GM12873 (cell line): ENCODE measurements around the gene RBM19.

Experiments
- TF ChIP-seq, protein P1 (sequence below): IDR thresholded peaks from 2 replicates; pipeline ENCODE4 v1.5.1; 2012; ENCODE audit warnings: low read depth, mild to moderate bottlenecking, moderate library complexity, low read length, control low read depth; ENCODE audit not compliant: insufficient read depth; ENCODE audit errors: missing control alignments

Gene RBM19

DNA sequence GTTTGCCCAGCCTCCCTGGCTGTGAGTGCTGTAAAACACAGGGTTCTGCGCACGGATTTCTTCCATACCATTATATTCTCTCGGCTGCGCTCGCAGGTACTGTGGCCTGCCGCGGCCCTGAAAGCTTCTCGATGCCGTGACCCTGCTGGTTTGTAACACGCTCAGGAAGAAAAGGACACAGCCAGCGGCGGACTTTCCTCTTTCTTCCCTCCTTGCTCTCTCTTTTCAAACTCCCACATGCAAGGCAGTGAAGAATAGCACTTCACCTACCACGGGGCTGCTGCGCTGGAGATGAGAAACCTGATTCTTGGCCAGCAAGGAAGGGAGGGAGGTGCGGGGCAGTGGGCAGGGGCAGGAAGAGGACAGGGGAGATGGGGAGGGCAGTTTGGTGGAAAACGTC is 130.2 kb downstream of the RBM19 start:
- TF ChIP-seq, protein P1, sequence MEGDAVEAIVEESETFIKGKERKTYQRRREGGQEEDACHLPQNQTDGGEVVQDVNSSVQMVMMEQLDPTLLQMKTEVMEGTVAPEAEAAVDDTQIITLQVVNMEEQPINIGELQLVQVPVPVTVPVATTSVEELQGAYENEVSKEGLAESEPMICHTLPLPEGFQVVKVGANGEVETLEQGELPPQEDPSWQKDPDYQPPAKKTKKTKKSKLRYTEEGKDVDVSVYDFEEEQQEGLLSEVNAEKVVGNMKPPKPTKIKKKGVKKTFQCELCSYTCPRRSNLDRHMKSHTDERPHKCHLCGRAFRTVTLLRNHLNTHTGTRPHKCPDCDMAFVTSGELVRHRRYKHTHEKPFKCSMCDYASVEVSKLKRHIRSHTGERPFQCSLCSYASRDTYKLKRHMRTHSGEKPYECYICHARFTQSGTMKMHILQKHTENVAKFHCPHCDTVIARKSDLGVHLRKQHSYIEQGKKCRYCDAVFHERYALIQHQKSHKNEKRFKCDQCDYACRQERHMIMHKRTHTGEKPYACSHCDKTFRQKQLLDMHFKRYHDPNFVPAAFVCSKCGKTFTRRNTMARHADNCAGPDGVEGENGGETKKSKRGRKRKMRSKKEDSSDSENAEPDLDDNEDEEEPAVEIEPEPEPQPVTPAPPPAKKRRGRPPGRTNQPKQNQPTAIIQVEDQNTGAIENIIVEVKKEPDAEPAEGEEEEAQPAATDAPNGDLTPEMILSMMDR = no peak

GRCh38 chr12:113835433-113835832 is 130.7 kb downstream of the RBM19 start:
- TF ChIP-seq, protein P1 = no peak

DNA sequence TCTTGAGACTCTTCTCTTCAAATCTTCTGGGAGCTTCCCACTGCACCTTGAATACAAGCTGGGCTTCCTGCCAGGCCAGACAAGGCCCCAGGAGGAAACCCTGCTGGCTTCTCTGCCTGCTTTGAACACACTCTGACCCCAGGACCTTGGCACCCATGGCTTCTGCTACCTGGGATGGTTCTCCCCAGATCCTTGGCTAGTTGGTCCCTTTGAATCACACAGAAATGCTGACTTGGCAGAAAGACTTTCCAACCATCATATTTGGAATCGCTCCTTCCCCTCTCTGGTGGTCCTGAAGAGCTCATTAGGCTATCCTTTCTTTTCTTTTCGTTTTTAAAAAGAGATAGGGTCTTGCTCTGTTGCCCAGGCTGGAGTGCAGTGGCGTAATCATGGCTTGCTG is 132.7 kb downstream of the RBM19 start:
- TF ChIP-seq, protein P1 = no peak

- TF ChIP-seq, protein P1 = no peak
Observed at GRCh38 chr12:113831476-113831875, 134.6 kb downstream of the RBM19 start.

DNA sequence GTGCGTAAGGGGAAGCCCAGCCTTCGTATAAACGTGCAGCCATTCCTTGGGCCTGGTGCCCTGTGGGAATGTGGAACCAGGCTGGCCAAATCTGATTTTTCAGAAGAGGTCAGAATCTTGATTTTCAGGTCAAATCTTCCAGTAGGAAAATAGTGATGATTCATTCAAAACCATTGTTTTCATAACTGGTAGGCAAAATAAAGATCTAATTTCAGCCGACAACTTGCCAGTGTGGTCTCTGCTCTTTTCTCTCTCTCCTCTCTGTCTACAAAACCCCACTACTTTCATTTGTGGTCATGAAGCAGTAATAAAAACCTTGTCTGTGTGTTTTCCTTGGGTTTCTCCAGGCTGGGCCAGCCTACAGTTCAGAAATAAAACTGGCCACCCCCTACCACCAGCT is 135.1 kb downstream of the RBM19 start:
- TF ChIP-seq, protein P1 = no peak

GRCh38 chr12:113829212-113829611 is 136.9 kb downstream of the RBM19 start:
- TF ChIP-seq, protein P1 = no peak

DNA sequence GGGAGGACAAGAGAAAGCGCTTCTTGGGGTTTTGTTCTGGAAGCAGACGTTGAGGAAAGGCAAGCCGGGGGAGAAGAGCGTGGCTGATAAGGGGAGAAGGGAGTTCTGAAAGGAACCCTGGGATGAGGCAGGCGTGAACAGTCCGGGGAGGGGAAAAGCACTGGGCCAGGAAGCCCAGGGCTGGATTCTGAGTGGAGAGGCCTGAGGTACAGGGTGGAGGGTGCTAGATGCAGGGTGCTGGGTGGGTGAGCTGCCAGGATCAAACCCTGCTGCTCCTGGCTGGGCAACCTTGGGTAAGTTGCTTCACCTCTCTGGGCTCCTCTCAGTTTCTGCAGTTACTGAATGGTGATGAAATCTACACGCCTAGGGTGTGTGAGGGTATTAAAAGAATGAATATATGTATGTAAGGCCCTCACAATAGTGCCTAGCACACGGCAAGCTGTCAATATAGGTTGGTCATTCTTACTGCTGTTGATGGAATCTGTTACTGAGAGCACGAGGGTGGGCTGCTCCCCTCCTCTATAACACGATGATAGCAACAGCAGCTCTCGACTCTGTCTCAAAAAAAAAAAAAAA is 138.5 kb downstream of the RBM19 start:
- TF ChIP-seq, protein P1 = no peak
